ENCODE data around the gene PI3.

The PI3 gene

DNA sequence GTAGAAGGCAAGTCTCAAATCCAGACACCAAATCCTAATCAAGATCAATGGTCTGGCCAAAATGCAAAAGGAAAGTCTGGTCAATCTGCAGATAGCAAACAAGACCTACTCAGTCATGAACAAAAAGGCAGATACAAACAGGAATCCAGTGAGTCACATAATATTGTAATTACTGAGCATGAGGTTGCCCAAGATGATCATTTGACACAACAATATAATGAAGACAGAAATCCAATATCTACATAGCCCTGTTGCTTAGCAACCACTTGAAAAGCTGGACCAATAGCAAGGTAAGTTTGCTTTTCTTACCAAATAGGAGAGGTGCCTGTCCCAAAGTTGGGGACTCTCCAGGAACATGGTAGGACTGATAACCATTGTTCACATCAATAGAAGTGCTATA is 48.4 kb downstream of the PI3 start:
- no peaks in the 10 kb centered on the region for H3K4me1 ChIP-seq
- no peak overlapping the region for H3K4me3 ChIP-seq
- no peaks in the 10 kb centered on the region for H3K36me3 ChIP-seq
- DNase-seq: no peak
- intact Hi-C loops (cut with DNase I; ENCODE audit: low total_unique reads): no loop called here
- TF ChIP-seq, protein P1, sequence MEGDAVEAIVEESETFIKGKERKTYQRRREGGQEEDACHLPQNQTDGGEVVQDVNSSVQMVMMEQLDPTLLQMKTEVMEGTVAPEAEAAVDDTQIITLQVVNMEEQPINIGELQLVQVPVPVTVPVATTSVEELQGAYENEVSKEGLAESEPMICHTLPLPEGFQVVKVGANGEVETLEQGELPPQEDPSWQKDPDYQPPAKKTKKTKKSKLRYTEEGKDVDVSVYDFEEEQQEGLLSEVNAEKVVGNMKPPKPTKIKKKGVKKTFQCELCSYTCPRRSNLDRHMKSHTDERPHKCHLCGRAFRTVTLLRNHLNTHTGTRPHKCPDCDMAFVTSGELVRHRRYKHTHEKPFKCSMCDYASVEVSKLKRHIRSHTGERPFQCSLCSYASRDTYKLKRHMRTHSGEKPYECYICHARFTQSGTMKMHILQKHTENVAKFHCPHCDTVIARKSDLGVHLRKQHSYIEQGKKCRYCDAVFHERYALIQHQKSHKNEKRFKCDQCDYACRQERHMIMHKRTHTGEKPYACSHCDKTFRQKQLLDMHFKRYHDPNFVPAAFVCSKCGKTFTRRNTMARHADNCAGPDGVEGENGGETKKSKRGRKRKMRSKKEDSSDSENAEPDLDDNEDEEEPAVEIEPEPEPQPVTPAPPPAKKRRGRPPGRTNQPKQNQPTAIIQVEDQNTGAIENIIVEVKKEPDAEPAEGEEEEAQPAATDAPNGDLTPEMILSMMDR (IDR thresholded peaks at IDR 0.05): no peak
- no peaks in the 10 kb centered on the region for H3K27me3 ChIP-seq
- no peaks in the 10 kb centered on the region for H3K9me3 ChIP-seq
- H3K27ac ChIP-seq: no peak overlapping the region
